K562 (cell line): ENCODE results near the gene IRAK3. TPM values are rescaled to one million over a fixed set of nuclear protein-coding genes. Genes with fewer than 3 reads are reported as not detected.

Experiments used
- ATAC-seq: fragments of 200-7000 bp; cut with Tn5 transposase; 3 replicates; pipeline ENCODE4 v1.9.1; 2020; ENCODE audit warnings: moderate library complexity
- BruUV-seq: library from RNA; stranded (reverse); fragments of 400-500 nt; replicated peaks from 2 replicates; lab custom pipeline; 2021; lab: Mats Ljungman, UMichigan
- CTCF ChIA-PET: fragments of 300-600 bp; formaldehyde crosslinking; extraction: SDS; loops from one replicate; lab custom pipeline; 2021; ENCODE audit warnings: low intra/inter-chr PET ratio; lab: Yijun Ruan, JAX
- POLR2A ChIA-PET: fragments of 300-600, 350-650 bp; sonication (Branson Sonifier 250); formaldehyde crosslinking; extraction: SDS; loops from one replicate; lab custom pipeline; 2021; ENCODE audit warnings: antibody characterized with exemption, inconsistent platforms; lab: Yijun Ruan, JAX
- DNase-seq, 4 experiments: peaks; one replicate each; pipeline versions ENCODE4 v3.0.0 to v3.0.0-alpha.2; 2011 to 2018; ENCODE audit warnings: low spot score in 3 of 4, mixed read lengths in 3 of 4; ENCODE audit errors: extremely low read depth in 1 of 4
- FAIRE-seq: peaks from 2 replicates; lab custom pipeline; 2011; peaks lifted over from hg19 to GRCh38; lab: Jason Lieb, UNC
- H2AFZ ChIP-seq: 2 replicates; pipeline ENCODE4 v1.6.0; 2011; ENCODE audit warnings: low read depth, low read length, control low read depth, inconsistent platforms
- H3K27ac ChIP-seq: fragments of 200-600 bp; 3 replicates; pipeline ENCODE4 v1.8.0; 2011; ENCODE audit warnings: low read depth, mild to moderate bottlenecking, control low read depth, inconsistent platforms, low read length, moderate library complexity, mixed read lengths; ENCODE audit errors: extremely low read depth
- H3K27me3 ChIP-seq, 2 experiments: fragments of 300-600 bp in 1 of 2; 2 replicates in 1 of 2; 3 replicates in 1 of 2; pipeline versions ENCODE4 v1.6.0 to v1.8.0; 2011; ENCODE audit warnings: inconsistent platforms in 2 of 2, low read length in 2 of 2, mild to moderate bottlenecking in 1 of 2, mixed read lengths in 1 of 2, moderate library complexity in 1 of 2; ENCODE audit not compliant: control insufficient read depth in 2 of 2, insufficient read depth in 2 of 2
- H3K36me3 ChIP-seq: fragments of 300-600 bp; 3 replicates; pipeline ENCODE4 v1.8.0; 2011; ENCODE audit warnings: mild to moderate bottlenecking, low read length, inconsistent platforms; ENCODE audit not compliant: control insufficient read depth, insufficient read depth
- H3K4me1 ChIP-seq, 2 experiments: fragments of 200-600 bp in 1 of 2; replicated peaks in 1 of 2; 2 replicates in 1 of 2; 3 replicates in 1 of 2; pipeline versions ENCODE4 v1.5.1 to v1.8.0; 2011; ENCODE audit warnings: inconsistent platforms in 2 of 2, low read length in 2 of 2, mild to moderate bottlenecking in 1 of 2, mixed read lengths in 1 of 2, moderate library complexity in 1 of 2; ENCODE audit not compliant: control insufficient read depth in 2 of 2, insufficient read depth in 2 of 2
- H3K4me2 ChIP-seq: 2 replicates; pipeline ENCODE4 v1.6.1; 2011; ENCODE audit warnings: low read length, control low read depth, inconsistent platforms, mixed read lengths; ENCODE audit not compliant: insufficient read depth
- H3K4me3 ChIP-seq: fragments of 200-600 bp; sonication (generic), shearing (Covaris generic); 2 replicates; pipeline ENCODE4 v1.5.1; 2016; ENCODE audit warnings: control low read depth, inconsistent platforms
- H3K79me2 ChIP-seq: fragments of 200-600 bp; 3 replicates; pipeline ENCODE4 v1.8.0; 2011; ENCODE audit warnings: low read length, inconsistent platforms; ENCODE audit not compliant: control insufficient read depth, insufficient read depth
- H3K9ac ChIP-seq, 2 experiments: 2 replicates each; pipeline versions ENCODE4 v1.6.0 to v1.6.1; 2011; ENCODE audit warnings: low read depth in 2 of 2, low read length in 2 of 2, control low read depth in 1 of 2, inconsistent platforms in 1 of 2, mild to moderate bottlenecking in 1 of 2, mixed read lengths in 1 of 2; ENCODE audit not compliant: insufficient read depth in 1 of 2
- H3K9me1 ChIP-seq: one replicate; pipeline ENCODE4 v1.6.0; 2011; ENCODE audit warnings: inconsistent platforms, mild to moderate bottlenecking, low read length, moderate library complexity; ENCODE audit not compliant: control insufficient read depth, insufficient read depth
- H3K9me3 ChIP-seq: replicated peaks from 2 replicates; pipeline ENCODE4 v1.5.1; 2011; ENCODE audit warnings: low read depth, low read length, inconsistent platforms; ENCODE audit not compliant: control insufficient read depth, insufficient read depth
- H4K20me1 ChIP-seq: replicated peaks from 2 replicates; pipeline ENCODE4 v1.6.1; 2011; ENCODE audit warnings: low read length, inconsistent platforms, mixed read lengths; ENCODE audit not compliant: control insufficient read depth, insufficient read depth
- FOXK1 ChIP-seq: sonication (generic); formaldehyde crosslinking; IDR thresholded peaks from 2 replicates; pipeline ENCODE4 v1.8.0; 2022; ENCODE audit warnings: missing genetic modification reagents, mild to moderate bottlenecking, borderline replicate concordance
- HMBOX1 ChIP-seq: sonication (generic); IDR thresholded peaks from 2 replicates; pipeline ENCODE4 v1.6.1; 2016
- SPI1 ChIP-seq: IDR thresholded peaks from 2 replicates; pipeline ENCODE4 v1.6.1; 2011; ENCODE audit warnings: low read depth, low read length, control low read depth, borderline replicate concordance
- TOE1 ChIP-seq, 2 experiments: fragments of 450-650 bp in 1 of 2; sonication (generic) in 1 of 2; formaldehyde crosslinking in 1 of 2; IDR thresholded peaks; 2 replicates each; pipeline versions ENCODE4 v1.7.1 to v1.8.0; 2016 to 2022; ENCODE audit warnings: borderline replicate concordance in 2 of 2, mild to moderate bottlenecking in 2 of 2, antibody characterized with exemption in 1 of 2, inconsistent platforms in 1 of 2, low read depth in 1 of 2, missing genetic modification reagents in 1 of 2, moderate library complexity in 1 of 2
- WGBS: fragments of 100-300 bp; shearing (Covaris generic); methylation state at CpG from one replicate; pipeline ENCODE4 v1.1.6; 2016; ENCODE audit warnings: low coverage, mixed read lengths; ENCODE audit not compliant: insufficient coverage; ENCODE audit errors: missing lambda C conversion rate; 5-methylcytosine and 5-hydroxymethylcytosine counted together
- in situ Hi-C: fragments of 300-500 bp; cut with MboI; formaldehyde crosslinking; loops from 4 replicates; pipeline ENCODE4 v1.15.0; 2018; ENCODE audit warnings: inconsistent platforms, mixed read lengths
- intact Hi-C: fragments of 100-400 bp; cut with micrococcal nuclease; formaldehyde crosslinking; loops from 2 replicates; pipeline ENCODE4 v1.14.2; 2022
- polyA plus RNA-seq, 8 experiments: library from polyadenylated mRNA; depleted of rRNA in 4 of 8; stranded (reverse) in 5 of 8; unstranded in 3 of 8; fragments of >200 nt; fragmentation: Nextera tagmentation in 2 of 8; fragmentation: Illumina TruSeq in 1 of 8; extraction: Ambion mirVana in 2 of 8; extraction: Trizol in 1 of 8; gene quantifications; 2 replicates each; pipeline versions ENCODE4 v1.2.1 to v1.2.3, GENCODE V29; 2011 to 2014; ENCODE audit warnings: inconsistent platforms in 1 of 8, missing spikeins in 1 of 8
- total RNA-seq, 7 experiments: library from RNA; depleted of rRNA in 6 of 7; stranded (reverse); fragments of >200 nt in 6 of 7; fragmentation: Illumina TruSeq in 2 of 7; extraction: Trizol in 2 of 7; gene quantifications; 2 replicates each; pipeline versions ENCODE4 v1.2.1 to v1.2.3, GENCODE V29; 2011 to 2021; ENCODE audit warnings: low replicate concordance in 1 of 7

IRAK3 gene
- total and polyA plus RNA-seq, 9 of the 15 experiments (the other 6 are each of a cell fraction or from before 2014, with no cell fraction given): 0.06 to 0.09 (median 0.07) TPM; not detected in 6

- Histone ChIP-seq H3K4me2 (no peak overlapping the region), H3K4me3 (no peak overlapping the region), H3K36me3 (no peaks in the 10 kb centered on the region)
- no TSS peak for BruUV-seq
- POLR2A ChIA-PET: no interaction called here
- TF ChIP-seq FOXK1 (no peak), SPI1 (peak; percentile 79), TOE1 (IDR thresholded peaks at IDR 0.05; ENCODE audit: borderline replicate concordance) (no peak), TOE1 (CRISPR knock-in tag; IDR thresholded peaks at IDR 0.05; ENCODE audit: borderline replicate concordance, low read depth) (no peak), HMBOX1 (peak; percentile 36; the same call in 1 of the 2 replicates)
- TF ChIP-seq, all 486 proteins: peak for 2
- no peak for FAIRE-seq
- H3K27ac ChIP-seq: no peak overlapping the region
- 0% methylated on average over 1 of the region's 1 CpG for WGBS
- in situ Hi-C loops: no loop called here
- H3K9me1 ChIP-seq: no peaks in the 10 kb centered on the region
- no peaks in the 10 kb centered on the region for H4K20me1 ChIP-seq
- CTCF ChIA-PET: no interaction called here
- H3K9ac ChIP-seq: no peak overlapping the region
- intact Hi-C loops: no loop called here
- DNase-seq: no peak
- H3K9me3 ChIP-seq: no peaks in the 10 kb centered on the region
- no peaks in the 10 kb centered on the region for H3K79me2 ChIP-seq
- H3K4me1 ChIP-seq: peaks cover 0 to 7% of the 10 kb centered on the region in 2 experiments; a peak in 1 of 5 replicates
- no peak for ATAC-seq
- H2AFZ ChIP-seq: no peak overlapping the region
- peaks cover 33 to 56% of the 10 kb centered on the region in 2 experiments for H3K27me3 ChIP-seq
These were observed 1.7 kb downstream of the IRAK3 start for GRCh38 chr12:66190519-66191370.
